Uterus (tissue), 4 donors: ENCODE measurements around the gene CCL23. TPM values are rescaled to one million over a fixed set of nuclear protein-coding genes. Genes with fewer than 3 reads are reported as not detected.
"Not testable (repeated sequence)": the region's sequence is repeated elsewhere in the genome, so short reads cannot be mapped to it uniquely, and the experiment has no call there.

ENCODE experiments used
- DNase-seq, 2 donors: peaks; one replicate each; pipeline ENCODE4 v3.0.0-alpha.2; 2019 to 2020
- H3K27ac ChIP-seq, 2 donors: fragments of 200-600 bp; sonication (generic); 1 replicate in 1 of 2; 2 replicates in 1 of 2; pipeline ENCODE4 v1.5.1; 2016 to 2018
- H3K27me3 ChIP-seq, 2 donors: fragments of 200-600 bp; sonication (generic); one replicate each; pipeline ENCODE4 v1.5.1; 2018 to 2019; ENCODE audit warnings: control low read depth in 1 of 2
- H3K36me3 ChIP-seq, 2 donors: fragments of 200-600 bp; sonication (generic); one replicate each; pipeline ENCODE4 v1.5.1; 2019; ENCODE audit warnings: control low read depth in 1 of 2
- H3K4me1 ChIP-seq, 2 donors: fragments of 200-600 bp; sonication (generic); one replicate each; pipeline ENCODE4 v1.5.1; 2018 to 2019; ENCODE audit warnings: control low read depth in 1 of 2
- H3K4me3 ChIP-seq, 2 donors: fragments of 200-600 bp; sonication (generic); 1 replicate in 1 of 2; 2 replicates in 1 of 2; pipeline ENCODE4 v1.5.1; 2018 to 2019; ENCODE audit warnings: mild to moderate bottlenecking in 1 of 2
- H3K9me3 ChIP-seq, 2 donors: fragments of 200-600 bp; sonication (generic); one replicate each; pipeline ENCODE4 v1.5.1; 2019; ENCODE audit warnings: control low read depth in 1 of 2
- POLR2A ChIP-seq, 2 donors: fragments of 450-650 bp; IDR thresholded peaks; one replicate each; pipeline ENCODE4 v1.6.1; 2016; ENCODE audit warnings: antibody characterized with exemption in 2 of 2, mild to moderate bottlenecking in 1 of 2, moderate library complexity in 1 of 2
- intact Hi-C: fragments of 100-400 bp; cut with DNase I; formaldehyde crosslinking; loops from one replicate; pipeline ENCODE4 v1.15.1; 2023; ENCODE audit warnings: low total_unique reads
- total RNA-seq, 4 donors: library from RNA; depleted of rRNA in 3 of 4; stranded (reverse); fragments of >200 nt in 3 of 4; gene quantifications; one replicate each; pipeline versions ENCODE4 v1.1.0 to v1.2.4, GENCODE V29; 2014 to 2023
- TF ChIP-seq, protein P1 (sequence below), 4 experiments: fragments of 200-600 bp in 2 of 4; fragments of 450-650 bp in 2 of 4; sonication (generic) in 2 of 4; IDR thresholded peaks; one replicate each; pipeline ENCODE4 v1.5.1; 2016 to 2019; ENCODE audit warnings: antibody characterized with exemption in 4 of 4, mild to moderate bottlenecking in 2 of 4, moderate library complexity in 1 of 4
- donor health status: DM: yes; HTN: yes; CAD: no.

Gene CCL23
- total RNA-seq, 4 donors from 2014 or later, result 42.1 to 399 (median 131) TPM; not detected in 1

DNA sequence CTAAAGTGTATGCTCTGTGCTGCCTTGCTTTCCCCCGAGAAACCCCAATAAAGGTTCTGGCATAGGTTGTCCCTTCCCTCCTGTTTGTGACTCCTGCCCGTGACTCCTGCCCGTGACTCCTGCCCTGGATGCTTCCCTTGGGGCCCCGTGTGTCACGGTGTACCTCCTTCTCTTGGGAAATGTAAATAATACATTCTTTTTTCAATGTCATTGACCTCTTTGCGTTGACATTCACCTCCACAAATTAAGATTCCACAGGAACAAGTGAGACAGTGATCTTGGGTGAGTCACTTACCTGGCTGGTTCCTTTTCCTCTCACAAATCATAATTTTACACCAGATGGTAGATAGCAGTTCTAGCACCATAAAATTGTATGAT is 17.1 kb downstream of the CCL23 start:
- no peak for TF ChIP-seq POLR2A (IDR thresholded peaks at IDR 0.05)
- TF ChIP-seq, protein P1, sequence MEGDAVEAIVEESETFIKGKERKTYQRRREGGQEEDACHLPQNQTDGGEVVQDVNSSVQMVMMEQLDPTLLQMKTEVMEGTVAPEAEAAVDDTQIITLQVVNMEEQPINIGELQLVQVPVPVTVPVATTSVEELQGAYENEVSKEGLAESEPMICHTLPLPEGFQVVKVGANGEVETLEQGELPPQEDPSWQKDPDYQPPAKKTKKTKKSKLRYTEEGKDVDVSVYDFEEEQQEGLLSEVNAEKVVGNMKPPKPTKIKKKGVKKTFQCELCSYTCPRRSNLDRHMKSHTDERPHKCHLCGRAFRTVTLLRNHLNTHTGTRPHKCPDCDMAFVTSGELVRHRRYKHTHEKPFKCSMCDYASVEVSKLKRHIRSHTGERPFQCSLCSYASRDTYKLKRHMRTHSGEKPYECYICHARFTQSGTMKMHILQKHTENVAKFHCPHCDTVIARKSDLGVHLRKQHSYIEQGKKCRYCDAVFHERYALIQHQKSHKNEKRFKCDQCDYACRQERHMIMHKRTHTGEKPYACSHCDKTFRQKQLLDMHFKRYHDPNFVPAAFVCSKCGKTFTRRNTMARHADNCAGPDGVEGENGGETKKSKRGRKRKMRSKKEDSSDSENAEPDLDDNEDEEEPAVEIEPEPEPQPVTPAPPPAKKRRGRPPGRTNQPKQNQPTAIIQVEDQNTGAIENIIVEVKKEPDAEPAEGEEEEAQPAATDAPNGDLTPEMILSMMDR (IDR thresholded peaks at IDR 0.05), result no peak
- no peaks in the 10 kb centered on the region for H3K4me1 ChIP-seq
- no peak overlapping the region for H3K4me3 ChIP-seq
- no peak overlapping the region for H3K27ac ChIP-seq
- H3K27me3 ChIP-seq, result no peaks in the 10 kb centered on the region
- H3K36me3 ChIP-seq, result no peaks in the 10 kb centered on the region
- intact Hi-C loops, result no loop called here
- H3K9me3 ChIP-seq, result no peaks in the 10 kb centered on the region
- no peak for DNase-seq

GRCh38 chr17:35998756-35999155 is 19.0 kb downstream of the CCL23 start:
- Histone ChIP-seq H3K36me3 (no peaks in the 10 kb centered on the region), H3K9me3 (no peaks in the 10 kb centered on the region), H3K4me1 (no peaks in the 10 kb centered on the region), H3K4me3 (no peak overlapping the region), H3K27me3 (no peaks in the 10 kb centered on the region), H3K27ac (no peak overlapping the region)
- intact Hi-C loops, result no loop called here
- no peak for DNase-seq
- no peak for TF ChIP-seq POLR2A (IDR thresholded peaks at IDR 0.05)
- TF ChIP-seq, protein P1 (IDR thresholded peaks at IDR 0.05), result no peak

DNA sequence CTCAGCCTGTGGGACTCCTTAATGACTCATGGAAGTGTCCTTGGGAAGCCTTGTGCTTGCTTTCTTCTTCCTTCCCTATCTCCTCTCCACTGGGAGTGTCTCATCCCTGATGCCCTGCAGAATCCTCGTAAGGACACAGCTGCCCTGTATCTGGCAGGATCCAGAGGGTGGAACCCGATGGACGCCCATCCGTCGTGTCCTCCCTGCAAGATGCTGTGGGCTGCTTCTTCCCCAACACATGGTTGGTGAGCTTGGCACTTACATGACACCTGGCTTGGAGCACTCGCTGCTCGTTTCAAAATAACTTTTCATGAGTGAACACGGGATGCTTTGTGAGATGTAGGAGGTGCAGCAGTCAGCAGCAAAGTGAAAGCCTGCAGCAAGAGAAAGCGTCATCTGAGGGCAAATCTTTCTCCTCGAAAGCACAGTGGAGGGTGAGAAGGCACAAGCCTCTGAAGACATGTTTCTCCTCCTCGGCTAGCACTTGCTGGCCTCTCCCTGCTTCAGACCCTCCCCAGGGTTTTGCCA is 19.7 kb downstream of the CCL23 start:
- Histone ChIP-seq H3K27me3 (no peaks in the 10 kb centered on the region), H3K36me3 (no peaks in the 10 kb centered on the region), H3K4me1 (no peaks in the 10 kb centered on the region), H3K9me3 (no peaks in the 10 kb centered on the region), H3K4me3 (no peak overlapping the region), H3K27ac (no peak overlapping the region)
- intact Hi-C loops, result no loop called here
- TF ChIP-seq, protein P1 (IDR thresholded peaks at IDR 0.05), result no peak
- no peak for TF ChIP-seq POLR2A (IDR thresholded peaks at IDR 0.05)
- no peak for DNase-seq

- intact Hi-C loops, H3K9me3 ChIP-seq, H3K27me3 ChIP-seq, H3K27ac ChIP-seq, H3K36me3 ChIP-seq, H3K4me1 ChIP-seq, DNase-seq, H3K4me3 ChIP-seq: not testable (repeated sequence)
Measured at GRCh38 chr17:35995346-35995745, 22.4 kb downstream of the CCL23 start.

DNA sequence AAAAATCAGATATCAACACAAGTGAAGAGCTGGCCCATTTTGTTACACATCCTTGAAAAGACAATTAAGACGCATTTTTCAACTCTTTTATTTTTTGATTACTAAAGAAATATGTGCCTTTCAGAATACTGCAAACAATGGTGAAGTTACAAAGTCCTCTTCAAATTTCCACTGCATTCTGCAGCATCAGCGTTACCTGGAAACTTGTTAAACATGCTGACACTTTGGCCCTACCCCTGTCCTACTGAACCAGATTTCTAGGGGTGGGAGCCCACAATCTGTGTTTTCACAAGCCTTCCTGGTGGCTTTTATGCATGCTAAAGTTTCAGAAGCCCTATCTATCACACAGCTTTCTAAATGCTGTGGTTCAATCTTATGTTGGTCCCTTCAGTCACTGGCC is 26.7 kb downstream of the CCL23 start:
- Histone ChIP-seq H3K36me3 (no peaks in the 10 kb centered on the region), H3K27me3 (no peaks in the 10 kb centered on the region), H3K4me3 (no peak overlapping the region), H3K9me3 (no peaks in the 10 kb centered on the region), H3K27ac (no peak overlapping the region), H3K4me1 (no peaks in the 10 kb centered on the region)
- intact Hi-C loops, result no loop called here
- no peak for TF ChIP-seq POLR2A (IDR thresholded peaks at IDR 0.05)
- TF ChIP-seq, protein P1 (IDR thresholded peaks at IDR 0.05), result no peak
- DNase-seq, result no peak

GRCh38 chr17:35988164-35988563 is 29.6 kb downstream of the CCL23 start:
- no peak for TF ChIP-seq POLR2A (IDR thresholded peaks at IDR 0.05)
- TF ChIP-seq, protein P1 (IDR thresholded peaks at IDR 0.05), result no peak
- Histone ChIP-seq H3K27ac (peak overlapping the region in 1 of 2 donors; percentile 52), H3K27me3 (no peaks in the 10 kb centered on the region)

More at GRCh38 chr17:35988164-35988563, 29.6 kb downstream of the CCL23 start:
- H3K4me3 ChIP-seq, result no peak overlapping the region
- no peaks in the 10 kb centered on the region for H3K36me3 ChIP-seq
- no peak for DNase-seq
- intact Hi-C loops, result no loop called here
- H3K9me3 ChIP-seq, result no peaks in the 10 kb centered on the region
- no peaks in the 10 kb centered on the region for H3K4me1 ChIP-seq
